NCI-H446 treated with DMSO at 0.1 percent for 48 hours (cell line): ENCODE measurements around the gene C19orf38.

Experiments used
- DNase-seq: peaks from one replicate; lab custom pipeline; 2025; lab: John Stamatoyannopoulos, UW

C19orf38 gene, protein sequence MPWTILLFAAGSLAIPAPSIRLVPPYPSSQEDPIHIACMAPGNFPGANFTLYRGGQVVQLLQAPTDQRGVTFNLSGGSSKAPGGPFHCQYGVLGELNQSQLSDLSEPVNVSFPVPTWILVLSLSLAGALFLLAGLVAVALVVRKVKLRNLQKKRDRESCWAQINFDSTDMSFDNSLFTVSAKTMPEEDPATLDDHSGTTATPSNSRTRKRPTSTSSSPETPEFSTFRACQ

DNA sequence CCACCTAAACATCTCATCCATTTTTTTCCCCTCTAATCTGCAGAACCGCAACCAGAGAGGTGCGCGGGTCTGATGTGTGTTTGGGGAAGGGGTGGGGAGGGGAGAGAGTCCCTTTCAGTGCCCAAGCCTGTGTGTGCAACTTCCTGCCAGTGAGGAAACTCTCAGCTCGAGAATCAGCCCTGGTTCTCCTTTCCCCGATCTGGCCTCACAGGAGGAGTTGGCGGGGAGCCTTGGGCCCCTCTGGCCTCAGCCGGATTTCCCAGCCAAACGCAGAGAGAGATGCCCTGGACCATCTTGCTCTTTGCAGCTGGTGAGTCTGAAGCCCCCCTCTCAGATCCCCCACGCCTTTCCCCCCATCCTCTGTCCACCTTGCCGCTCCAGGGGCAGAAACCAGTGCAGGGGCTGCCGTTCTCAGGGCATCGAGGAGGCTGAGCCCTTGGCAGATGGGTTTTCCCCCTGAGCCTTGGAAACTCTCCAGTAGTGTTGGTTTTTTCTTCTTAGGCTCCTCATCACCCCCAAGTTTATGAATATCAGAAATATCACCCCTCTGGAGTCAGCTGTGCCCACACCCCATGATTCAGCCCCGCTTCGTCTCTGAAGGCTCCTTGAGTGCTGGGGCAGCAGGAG, at the start of gene C19orf38:
Gene C19orf38 (plus strand): TSS at position 186 of the 627 bp plus-strand sequence. CDS start 94 bp downstream, at position 280.
- DNase-seq = no peak

DNA sequence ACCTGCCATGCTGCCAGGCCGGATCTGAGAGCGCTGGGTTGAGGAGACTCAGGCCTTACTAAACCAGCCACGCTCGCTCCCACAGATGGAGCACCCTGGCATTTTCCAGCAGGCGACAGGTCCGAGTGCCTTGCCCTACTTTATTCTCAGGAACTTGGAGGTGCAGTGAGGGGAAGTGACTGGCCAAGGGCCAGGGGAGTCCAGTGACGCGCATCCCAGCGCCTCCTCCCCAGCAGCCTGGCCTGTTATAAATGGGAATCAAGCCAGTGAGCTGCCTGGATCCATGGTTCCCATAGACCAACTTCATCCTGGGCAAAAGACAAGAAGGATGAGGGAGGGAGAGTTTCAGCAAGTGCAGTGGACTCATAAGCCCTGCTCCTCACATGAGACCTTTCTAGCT, 47.7 kb upstream of the C19orf38 start:
- no peak for DNase-seq

DNA sequence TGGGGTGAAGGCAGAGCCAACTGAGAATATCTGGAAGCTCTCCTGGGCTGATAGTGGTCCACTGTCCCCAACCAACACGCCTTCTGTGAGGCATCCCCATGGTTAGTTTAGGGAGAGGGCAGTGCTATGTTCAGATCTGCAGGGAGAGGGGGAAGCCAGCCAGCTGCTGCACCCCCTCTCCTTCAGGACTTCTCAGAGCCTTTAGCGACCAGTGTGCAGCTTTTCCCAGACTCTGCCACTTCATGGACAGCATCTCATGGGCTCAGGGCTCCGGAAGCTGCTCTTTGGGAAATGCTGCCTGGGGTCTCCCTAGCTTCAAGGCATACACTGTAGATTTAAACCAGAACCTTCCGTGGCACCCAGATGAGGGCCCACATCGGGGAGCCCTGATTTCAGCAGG, 45.7 kb upstream of the C19orf38 start:
- no peak for DNase-seq

DNA sequence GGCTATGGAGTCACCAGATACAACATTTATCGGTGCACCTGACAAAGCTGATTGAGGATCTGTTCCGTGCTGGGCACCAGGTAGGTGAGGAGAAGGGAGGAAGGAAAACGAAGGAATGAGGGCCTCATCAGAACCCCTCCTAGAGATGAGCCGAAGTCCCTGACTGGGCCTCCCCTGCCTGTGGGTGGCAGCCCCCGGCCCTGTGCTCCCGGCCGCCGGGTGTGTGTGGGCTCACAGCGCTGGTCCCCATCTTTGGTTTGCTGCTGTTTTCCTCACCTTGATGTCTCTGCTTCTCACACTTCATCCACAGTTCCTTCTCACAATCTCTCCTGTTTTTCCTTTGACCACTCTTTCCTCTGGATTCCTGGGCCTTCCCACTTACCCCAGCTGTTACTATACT, 45.0 kb upstream of the C19orf38 start:
- no peak for DNase-seq

DNA sequence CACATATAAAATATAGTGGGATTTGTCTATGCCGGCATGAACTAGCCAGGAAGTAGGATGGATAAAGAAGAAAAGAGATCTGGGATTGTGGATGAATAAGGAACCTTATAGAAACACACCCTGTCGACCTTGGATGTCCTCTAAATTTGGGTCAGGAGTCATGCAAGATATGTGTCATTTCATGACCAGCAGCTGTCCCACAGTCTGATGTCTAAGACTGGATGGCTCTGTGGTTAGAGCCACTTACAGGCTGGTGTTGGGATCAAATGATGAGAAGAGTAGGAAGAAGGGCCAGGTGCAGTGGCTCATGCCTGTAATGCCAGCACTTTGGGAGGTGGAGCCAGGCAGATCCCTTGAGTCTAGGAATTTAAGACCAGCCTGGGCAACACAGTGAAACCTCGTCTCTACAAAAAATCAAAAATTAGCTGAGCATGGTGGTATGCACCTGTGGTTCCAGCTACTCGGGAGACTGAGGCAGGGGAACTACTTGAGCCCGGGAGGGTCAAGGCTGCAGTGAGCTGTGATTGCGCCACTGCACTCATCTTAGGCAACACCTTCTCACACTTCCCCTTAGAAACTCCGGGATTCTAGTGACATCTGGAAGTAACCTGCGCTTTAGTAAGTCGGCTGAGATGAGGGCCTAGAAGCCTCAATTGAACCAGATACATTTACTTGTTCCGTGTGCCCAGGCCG, 43.0 kb upstream of the C19orf38 start:
- no peak for DNase-seq

DNA sequence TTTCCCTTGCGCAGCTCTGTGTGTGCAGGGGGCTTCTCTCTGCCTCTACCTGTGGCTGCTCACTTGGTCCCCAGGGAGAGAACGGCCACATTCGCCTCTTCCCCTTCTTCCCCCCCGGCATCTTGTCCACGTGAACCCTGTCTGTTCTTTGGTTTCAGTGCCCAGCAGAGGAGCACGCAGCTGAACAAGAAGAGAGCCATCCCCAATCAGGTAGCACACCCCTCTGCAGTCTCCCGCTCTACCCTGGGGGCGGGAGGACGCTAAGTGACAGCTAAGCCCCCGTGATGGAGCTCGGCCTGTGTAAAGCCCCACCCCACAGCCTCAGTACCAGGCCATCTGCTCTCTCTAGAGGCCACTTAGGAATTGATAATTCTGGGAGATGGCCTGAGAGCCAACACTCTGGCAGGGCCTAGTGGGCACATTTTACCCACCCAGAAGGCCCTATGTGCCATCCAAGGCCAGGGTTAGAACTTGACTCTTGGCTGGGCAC, 42.4 kb upstream of the C19orf38 start:
- DNase-seq = no peak

DNA sequence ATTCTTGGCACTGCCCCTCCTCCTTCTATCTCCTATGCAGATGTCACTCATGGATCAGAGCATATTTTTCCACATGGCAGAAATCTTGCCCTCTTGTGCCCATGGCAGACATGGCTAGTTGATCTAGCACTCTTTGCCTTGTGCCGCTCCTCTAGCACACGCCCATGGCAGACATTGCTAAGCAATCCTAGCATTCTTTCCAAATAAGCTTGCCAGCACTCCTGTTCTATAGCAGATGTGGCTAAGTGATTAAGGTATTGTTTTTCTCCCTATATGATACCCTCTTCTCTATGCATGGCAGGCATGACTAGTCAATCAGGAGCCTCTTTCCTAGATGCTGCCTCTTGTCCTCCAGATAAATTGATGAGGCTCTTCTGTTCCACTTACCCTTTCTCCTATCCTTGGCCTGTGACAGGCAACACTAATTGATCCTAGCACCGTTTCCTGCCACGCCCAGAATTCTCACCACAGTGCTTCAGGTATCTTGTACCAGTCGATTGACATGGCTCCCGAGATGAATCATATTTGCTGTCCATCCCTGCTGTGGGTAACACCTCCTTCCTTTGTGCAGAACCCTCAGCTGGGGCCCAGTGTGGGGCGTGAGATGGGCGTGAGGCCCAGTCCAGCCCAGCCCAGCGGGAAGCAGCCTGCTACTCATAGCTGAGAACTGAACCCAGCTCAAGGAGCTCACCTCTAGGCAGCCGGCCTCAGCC, 39.1 kb upstream of the C19orf38 start:
- no peak for DNase-seq

DNA sequence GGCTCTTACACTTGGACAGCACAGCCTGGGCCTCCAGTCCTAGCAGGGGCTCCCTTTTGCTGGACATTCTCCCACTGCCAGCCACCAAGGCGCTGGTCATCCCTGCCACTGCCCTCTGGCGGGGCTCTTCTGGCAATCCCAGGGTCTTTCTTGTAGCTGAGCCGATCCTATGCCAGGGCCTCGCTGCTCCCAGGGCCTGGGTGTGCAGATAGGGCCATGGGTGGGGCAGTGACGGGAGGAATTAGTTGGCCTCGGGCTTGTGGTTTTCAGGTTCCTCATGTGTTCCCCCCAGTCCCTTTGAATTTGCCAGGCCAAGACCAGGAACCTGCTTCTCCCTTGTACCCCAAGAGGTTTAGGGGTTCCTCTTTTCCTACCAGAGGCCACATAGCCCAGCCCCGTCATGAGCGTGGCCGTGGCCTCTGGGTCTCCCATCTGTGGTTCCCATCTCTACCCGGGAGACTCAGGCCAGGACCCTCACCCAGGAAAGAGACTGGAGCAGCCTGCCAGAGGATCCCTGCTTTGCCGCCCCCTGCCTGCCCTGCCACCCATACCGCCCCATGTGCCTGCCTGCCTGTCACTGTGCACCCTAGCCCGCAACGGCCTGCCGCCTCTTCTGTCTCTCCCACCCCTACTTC, 38.4 kb upstream of the C19orf38 start:
- DNase-seq = no peak

DNA sequence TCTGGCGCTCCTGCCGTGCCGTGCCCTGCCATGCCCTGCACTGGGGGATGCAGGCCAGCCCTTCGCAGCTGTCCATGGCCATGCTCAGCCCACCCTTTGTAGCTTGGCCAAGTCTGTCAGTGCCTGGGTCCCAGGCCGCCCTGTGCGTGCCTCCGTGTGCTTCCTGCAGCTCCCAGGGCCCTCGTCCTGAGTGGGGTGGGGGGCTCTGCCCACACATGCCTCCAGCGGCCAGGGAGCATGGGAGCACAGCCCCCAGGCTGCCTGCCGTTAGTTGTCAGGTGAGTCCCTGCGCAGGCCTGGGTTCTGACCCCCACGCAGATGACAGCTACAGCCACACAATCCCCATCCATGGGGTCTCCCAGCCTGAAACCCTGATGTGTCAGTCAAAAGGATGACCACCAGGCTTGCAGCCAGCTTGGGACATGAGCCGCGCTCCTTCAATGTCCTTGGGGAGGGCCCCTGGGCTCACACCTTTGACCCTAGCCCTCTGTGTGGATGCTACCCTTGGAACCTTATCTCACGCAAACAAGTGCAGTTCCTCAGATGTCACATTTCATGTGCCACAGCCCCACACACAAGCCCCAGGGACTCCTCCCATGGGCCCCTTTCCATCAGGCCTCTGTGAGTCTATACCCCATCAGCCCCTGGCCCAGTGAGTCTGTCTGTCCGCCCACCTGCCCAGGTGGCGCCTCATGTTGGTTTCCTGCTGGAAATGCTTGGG, 36.7 kb upstream of the C19orf38 start:
- no peak for DNase-seq

DNA sequence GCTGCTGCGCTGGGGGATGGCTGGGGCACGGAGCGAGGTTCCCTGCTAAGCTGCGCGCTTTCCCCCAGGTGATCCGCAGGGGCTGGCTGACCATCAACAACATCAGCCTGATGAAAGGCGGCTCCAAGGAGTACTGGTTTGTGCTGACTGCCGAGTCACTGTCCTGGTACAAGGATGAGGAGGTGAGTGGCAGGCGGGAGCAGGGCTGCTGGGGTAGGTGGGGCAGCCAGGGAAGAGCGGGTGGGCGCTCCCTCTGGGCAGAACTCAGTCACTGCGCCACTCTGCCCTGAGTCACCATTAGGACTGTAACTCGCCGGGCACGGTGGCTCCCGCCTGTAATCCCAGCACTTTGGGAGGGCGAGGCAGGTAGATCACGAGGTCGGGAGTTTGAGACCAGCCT, 36.0 kb upstream of the C19orf38 start:
- DNase-seq = no peak

DNA sequence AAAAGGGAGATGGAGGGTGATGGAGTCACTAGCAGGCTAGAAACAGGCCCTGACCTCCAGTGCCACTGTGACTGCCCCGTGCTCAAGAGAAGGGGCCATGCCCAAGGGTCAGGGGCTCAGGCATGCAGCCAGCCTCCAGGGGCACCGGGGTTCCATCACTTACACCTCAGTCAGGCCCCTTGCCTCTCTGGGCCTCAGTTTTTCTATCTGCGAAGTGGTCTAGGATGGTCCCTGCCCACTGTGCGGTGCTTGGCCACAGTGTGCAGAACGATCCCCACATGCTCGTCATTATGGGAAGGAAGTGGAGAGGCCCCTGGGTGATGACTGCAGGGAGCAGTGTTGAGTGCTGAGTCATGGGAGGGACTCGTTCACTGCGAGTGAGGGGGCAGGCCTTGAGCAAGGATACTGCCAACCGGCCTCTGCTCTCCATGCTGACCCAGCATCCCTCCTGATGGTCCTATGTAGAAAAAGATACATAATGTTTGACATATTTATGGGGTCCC, 35.3 kb upstream of the C19orf38 start:
- no peak for DNase-seq

DNA sequence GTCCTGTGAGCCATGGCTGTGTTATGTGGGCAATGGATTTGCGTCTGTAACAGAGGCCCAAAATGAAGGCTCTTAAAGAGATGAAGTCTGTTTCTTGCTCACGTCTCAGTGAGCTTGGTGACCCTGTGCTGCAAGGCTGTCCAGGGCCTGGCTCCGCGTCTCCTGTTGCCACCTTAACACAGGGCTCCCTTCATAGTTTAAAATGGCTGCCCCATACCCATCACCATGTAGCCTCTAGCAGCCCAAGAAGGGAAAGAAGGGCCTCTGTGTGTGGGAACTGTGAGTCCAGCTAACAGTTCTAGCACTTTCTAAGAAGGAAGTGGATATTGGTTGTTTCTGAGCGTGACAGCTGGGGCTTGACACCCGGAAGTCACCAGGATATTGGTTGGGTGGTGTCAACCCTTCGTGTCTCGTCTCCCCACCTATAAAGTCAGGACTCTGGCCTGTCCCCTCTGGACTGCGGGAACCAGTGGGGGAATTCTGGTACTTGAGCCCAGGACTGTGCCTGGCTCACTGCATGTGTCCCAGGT, 33.1 kb upstream of the C19orf38 start:
- DNase-seq = no peak

DNA sequence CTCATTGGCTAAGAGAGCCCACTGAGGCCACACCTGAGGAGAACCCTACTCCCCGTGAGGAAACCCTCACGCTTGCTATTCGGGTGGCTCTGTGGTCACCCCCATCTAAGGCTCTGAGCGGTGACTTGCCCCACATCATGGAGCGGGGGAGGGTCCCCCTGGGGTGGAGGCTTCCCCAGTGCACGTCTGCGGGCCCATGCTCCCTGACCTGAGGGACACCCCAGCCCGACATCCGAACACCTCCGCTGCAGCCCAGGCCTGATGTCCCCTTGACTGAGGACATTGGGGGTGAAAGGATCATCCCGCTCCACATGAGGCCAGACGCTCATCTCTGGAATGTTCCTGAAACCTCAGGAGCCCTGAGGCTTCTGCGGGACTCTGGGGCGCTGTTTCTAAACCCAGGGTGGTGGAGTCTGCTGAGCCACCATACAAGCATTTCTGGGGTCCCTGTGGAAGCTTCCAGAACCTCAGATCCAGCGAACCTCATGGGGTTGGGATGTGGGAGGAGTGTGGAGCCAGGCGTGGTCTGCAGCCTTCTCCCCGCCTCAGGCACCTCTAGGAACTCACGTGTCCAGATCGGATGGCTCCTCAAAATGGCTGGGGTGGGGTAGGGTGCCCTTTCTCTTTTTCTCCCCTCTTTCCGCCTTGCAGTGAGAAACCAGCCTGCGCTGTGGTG, 32.1 kb upstream of the C19orf38 start:
- DNase-seq = no peak

DNA sequence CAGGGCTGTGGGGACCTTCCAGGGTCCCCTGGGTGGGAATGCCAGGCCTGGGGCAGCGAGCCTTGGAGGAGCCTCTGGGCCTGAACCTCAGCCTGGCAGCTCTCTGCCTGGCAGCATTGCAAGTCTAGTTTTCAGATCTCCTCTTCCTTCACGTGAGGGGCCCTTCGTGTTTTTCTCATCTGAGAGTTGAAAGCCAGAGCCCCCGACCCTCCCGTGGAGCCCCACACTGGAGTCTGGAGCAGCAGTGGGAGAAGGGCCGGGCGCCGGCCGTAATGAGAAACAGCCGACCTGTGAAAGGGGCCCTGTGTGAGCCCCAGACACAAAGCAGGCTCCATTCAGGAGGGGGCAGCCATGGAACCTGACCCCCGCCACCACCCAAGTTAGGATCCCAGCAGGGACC, 31.5 kb upstream of the C19orf38 start:
- no peak for DNase-seq

DNA sequence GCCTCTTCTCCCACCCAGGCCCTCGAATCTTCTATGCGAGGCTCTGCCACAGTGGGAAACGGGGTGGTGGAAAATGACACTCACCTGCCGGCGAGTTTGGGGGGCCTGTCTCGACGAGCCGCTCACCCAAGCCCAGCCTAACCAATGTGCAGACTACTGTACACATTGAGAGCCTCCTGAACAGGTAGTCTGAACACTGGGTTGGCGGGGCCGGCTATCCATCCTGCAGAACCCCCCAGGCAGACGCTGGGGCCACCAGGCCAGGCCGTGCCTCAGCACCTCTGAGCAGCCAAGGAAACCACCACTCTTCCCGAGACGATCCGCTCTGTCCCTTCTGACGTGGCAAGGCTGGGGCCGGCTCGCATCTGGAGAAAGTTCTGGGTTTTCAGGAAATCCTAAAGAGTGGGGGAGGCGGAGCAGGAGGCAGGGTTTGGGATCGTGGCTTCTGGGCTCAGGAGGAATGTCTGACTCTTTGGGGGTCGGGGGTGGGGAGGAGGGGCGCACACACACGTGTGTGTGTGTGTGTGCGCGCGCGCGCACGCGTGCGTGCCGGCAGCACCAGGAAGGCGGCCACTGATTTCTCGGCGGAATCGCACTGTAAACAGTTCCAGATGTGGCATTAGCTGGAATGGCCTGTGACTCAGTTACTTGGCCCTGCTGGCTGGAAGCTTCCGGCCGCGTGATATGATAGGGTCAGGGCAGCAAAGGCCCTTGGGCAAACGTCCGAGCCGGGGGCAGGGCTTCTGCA, 30.8 kb upstream of the C19orf38 start:
- no peak for DNase-seq

DNA sequence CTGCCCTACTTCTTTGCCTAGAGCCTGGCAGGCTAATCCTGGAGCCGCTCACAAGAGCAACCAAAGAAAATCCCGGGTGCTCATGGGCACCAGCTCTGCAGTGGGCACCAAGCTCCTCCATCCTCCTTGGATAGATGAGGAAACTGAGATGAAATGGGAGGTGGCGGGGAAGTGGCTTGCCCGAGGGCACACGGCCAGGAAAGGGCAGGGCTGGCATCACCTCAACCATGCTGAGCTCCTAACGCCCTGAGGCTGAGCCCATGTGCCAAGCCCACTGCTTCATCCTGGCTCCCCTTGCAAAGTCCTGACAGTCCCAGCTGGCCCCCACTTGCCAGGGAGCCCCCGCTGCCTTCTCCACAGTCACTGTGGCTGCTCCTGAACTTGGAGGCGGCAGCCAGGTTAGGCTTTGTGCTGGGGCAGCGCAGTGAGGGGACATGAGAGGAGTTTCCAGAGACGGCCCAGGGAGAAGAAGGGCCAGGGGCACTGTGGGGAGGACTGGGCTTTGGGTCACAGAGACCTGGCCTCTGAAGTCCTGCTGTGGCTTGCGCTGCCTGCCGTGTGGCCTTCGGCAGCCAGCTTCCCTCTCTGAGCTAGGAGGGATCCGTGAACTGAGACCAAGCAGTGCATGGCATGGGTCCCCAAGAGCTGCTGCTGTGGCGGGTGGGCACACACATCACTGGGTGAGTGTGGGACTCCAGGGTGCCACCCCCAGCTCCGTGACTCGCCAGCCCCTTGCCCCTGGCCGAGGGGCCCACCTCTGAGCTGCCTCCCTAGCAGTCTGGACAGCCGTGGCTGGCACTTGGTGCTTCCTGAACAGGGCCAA, 29.7 kb upstream of the C19orf38 start:
- no peak for DNase-seq

DNA sequence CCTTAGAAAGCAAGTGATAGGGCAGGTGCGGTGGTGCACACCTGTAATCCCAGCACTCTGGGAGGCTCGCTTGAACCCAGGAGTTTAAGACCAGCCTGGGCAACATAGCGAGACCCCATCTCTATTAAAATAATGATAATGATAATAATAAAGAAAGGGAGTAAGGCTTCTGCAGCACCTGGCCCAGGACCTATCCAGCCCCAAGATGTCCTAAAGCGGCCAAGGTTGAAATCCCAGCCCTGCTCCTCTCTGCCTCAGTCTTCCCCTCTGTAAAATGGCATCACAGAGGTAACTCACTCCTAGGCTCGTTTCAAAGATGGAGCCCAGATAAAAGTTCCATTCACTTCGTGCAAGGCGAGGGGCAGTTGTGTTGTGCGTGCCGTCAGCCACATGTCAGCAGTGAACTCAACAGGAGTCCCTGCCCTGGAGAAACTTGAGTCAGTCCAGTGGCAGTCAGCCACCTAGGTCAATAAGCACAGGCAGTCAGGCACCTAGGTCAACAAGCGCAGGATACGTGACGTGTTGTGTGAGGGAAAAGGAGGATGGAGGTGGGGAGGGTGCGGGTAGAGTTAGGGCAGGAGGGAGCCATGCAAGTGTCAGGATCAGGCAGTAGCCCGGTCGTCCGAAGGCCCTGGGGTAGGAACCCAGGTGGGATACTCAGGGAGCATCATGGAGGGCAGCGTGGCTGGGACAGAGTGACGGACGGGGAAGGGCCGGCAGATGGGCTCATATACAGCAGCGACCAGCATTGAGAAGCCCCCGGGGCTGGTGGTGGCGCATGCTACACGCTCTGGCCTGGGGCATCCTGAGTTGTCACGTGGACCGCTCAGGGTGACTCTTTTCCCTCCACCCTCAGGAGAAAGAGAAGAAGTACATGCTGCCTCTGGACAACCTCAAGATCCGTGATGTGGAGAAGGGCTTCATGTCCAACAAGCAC, 28.8 kb upstream of the C19orf38 start:
- DNase-seq = no peak

DNA sequence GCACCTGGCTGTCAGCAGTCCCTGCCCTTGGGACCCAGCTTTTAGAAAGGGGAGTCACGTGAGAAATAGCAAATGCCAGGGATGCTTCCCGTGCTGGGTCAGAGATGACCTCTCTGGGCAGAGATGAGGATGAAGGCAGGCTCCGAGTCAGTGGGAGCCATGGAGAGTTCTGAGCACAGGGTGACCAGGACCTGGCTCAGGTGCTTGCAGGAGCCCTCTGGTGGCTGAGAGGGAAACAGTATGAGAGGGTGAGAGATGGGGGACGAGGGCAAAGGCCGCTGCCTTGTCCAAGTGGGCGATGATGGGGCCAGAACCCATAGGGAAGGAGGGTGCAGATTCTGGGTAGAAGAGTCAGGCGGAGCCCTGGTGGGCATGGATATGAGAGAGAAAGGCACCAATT, 28.0 kb upstream of the C19orf38 start:
- DNase-seq = no peak
